Stimulated activated naive CD8-positive, alpha-beta T cell treated with anti-CD3 and anti-CD28 coated beads, Interleukin-15, amount 100 ng/mL, for 72 hours (primary cell): ENCODE measurements around the gene RICTOR.
A peak's percentile ranks its signal among the peaks of the same experiment; 100 is the strongest.

Experiments used
- ATAC-seq: fragments of 150-1000 bp; cut with Tn5 transposase; 2 replicates; pipeline ENCODE4 v1.10.0; 2021; ENCODE audit warnings: mild to moderate bottlenecking, moderate library complexity
- DNase-seq, 2 donors: peaks; one replicate each; pipeline ENCODE4 v3.0.0; 2021 to 2022
- H3K27ac Mint-ChIP-seq, 2 donors: one replicate each; pipeline ENCODE4 v1.8.0; 2022; ENCODE audit warnings: mild to moderate bottlenecking in 2 of 2, mixed read lengths in 2 of 2, moderate library complexity in 2 of 2
- H3K27me3 Mint-ChIP-seq: one replicate; pipeline ENCODE4 v1.8.0; 2022; ENCODE audit warnings: mixed read lengths
- H3K4me1 Mint-ChIP-seq: one replicate; pipeline ENCODE4 v1.8.0; 2022; ENCODE audit warnings: mild to moderate bottlenecking, mixed read lengths
- H3K4me3 Mint-ChIP-seq, 2 donors: one replicate each; pipeline ENCODE4 v1.8.0; 2022; ENCODE audit warnings: mild to moderate bottlenecking in 2 of 2, mixed read lengths in 2 of 2, moderate library complexity in 1 of 2
- H3K9me3 Mint-ChIP-seq, 2 donors: one replicate each; pipeline ENCODE4 v1.8.0; 2022; ENCODE audit warnings: mixed read lengths in 2 of 2

RICTOR gene

DNA sequence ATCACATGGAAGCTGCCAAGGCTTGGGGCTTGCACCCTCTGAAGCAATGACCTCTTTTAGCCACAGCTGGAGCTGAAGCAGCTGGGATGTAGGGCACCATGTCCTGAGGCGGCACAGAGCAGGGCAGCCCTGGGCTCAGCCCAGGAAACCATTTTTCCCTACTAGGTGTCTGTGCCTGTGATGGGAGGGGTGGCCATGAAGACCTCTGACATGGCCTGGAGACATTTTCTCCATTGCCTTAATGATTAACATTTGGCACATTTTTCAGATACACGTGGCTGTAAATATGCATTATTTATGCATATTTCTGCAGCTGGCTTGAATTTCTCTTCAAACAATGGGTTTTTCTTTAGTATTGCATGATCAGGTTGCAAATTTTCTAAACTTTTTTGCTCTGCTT is 146.7 kb downstream of the RICTOR start:
- H3K4me3 Mint-ChIP-seq, result no peak overlapping the region
- no peak for DNase-seq
- peaks cover 27% of the 10 kb centered on the region for H3K27me3 Mint-ChIP-seq
- no peaks in the 10 kb centered on the region for H3K4me1 Mint-ChIP-seq
- ATAC-seq, result no peak
- H3K9me3 Mint-ChIP-seq, result no peaks in the 10 kb centered on the region
- no peak overlapping the region for H3K27ac Mint-ChIP-seq

DNA sequence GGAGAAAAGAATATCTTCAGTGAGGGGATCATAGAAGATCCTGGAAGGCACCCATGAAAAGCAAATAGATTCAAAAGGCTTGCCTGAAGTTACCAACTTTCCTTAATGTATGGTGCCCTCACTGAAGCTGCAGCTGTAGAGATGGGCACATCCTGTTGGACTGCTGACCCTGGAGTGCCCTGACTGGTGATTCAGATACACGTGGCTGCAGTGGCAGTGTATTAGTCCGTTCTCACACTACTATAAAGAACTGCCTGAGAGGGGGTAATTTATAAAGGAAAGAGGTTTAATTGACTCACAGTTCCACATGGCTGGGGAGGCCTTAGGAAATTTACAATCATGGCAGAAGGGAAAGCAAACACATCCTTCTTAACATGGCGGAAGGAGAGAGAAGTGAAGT is 148.1 kb downstream of the RICTOR start:
- DNase-seq (no peak), ATAC-seq (no peak)
- peaks cover 33% of the 10 kb centered on the region for H3K27me3 Mint-ChIP-seq
- H3K27ac Mint-ChIP-seq, result no peak overlapping the region
- no peaks in the 10 kb centered on the region for H3K9me3 Mint-ChIP-seq
- no peaks in the 10 kb centered on the region for H3K4me1 Mint-ChIP-seq
- no peak overlapping the region for H3K4me3 Mint-ChIP-seq

DNA sequence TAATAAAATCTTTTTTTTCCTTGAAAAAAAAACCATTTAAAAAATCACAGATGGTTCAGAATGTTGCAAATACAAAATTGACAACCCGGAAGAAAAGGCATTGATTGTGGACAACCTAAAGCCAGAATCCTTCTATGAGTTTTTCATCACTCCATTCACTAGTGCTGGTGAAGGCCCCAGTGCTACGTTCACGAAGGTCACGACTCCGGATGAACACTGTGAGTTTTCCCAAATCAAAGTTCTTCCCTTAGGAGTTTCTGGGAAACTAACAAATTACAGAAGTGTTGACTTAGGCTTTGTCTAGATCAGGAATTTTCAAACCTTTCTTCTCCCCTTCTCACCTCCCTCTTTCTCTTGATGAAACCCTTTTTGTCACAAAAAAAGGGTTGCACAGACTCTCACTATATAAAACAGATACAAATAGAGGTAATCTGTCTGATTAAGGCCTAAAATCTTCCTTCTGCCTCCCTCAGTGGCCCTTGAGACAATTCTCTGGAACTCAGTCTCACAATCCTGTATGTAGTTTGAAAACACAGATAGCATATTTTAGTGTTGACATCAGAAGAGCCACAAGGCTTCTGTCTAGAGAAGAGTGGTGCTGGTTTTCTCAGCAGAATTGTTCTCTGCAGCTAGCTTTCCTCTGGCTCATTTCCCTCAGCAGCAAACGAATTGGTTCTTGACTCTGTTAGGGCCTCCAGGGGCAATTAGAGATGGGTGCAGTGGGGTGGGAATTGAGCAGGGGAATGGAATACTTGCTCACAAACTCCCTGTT is 148.9 kb downstream of the RICTOR start:
- no peak overlapping the region for H3K27ac Mint-ChIP-seq
- no peak overlapping the region for H3K4me3 Mint-ChIP-seq
- no peaks in the 10 kb centered on the region for H3K4me1 Mint-ChIP-seq
- H3K9me3 Mint-ChIP-seq, result no peaks in the 10 kb centered on the region
- DNase-seq (no peak), ATAC-seq (no peak)
- peaks cover 33% of the 10 kb centered on the region for H3K27me3 Mint-ChIP-seq

DNA sequence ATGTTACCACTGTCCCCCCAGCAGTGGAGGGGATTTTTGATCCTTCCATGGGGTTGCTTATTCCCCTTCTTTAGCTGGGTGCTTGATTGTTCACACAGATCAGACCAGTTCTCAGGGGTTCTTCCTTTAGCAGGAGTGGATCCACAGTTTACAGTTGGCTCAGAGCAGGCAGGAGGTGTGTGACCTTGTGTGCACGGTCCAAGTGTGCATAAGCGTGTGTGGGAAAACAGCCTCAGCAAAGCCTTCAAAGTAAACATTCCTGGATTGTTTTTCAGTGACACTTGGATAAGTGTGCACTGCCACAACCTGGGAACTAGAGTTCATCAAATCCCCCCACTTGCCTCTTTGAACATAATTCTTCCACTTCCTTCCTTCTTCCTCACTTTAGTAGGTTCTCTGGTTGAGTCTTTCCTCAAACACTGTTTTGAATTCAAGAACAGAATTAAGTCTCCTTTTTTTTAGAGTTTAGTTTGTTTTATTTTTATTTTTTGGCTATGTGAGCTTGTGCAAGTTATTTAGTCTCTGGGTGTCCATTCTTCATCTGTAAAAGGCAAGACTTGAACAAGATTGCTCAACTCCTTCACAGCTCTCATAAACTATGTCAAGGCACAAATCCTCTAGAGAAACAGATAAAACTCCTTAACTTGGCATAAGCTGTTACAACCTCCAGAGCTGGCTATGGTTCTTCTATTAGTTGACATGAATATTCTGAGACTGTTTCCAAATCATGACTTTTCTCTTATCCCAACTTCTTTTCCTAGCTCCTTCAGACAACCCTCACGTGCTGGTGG is 150.3 kb downstream of the RICTOR start:
- no peak for DNase-seq
- H3K27ac Mint-ChIP-seq, result no peak overlapping the region
- no peak overlapping the region for H3K4me3 Mint-ChIP-seq
- H3K9me3 Mint-ChIP-seq, result no peaks in the 10 kb centered on the region
- H3K27me3 Mint-ChIP-seq, result peaks cover 33% of the 10 kb centered on the region
- no peak for ATAC-seq
- H3K4me1 Mint-ChIP-seq, result no peaks in the 10 kb centered on the region

DNA sequence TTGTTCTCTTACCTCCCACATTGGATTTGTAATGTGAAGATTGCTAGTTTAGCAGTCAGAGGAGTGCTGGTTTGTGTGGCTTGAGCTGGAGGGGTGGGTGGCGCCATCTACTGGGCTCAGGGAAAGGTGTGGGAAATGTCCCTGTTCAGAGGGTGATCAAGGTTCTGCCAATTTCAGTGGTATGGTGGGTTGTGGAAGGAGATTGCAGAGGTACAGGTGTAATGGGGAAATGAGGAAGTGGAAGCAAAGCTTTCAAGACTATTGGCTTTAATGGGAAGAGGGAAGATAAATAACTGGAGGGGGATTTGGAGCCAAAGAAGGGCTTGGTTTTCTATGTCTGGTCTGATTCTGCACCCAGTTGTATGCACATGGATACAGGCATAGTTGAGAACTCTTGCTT is 152.0 kb downstream of the RICTOR start:
- H3K4me1 Mint-ChIP-seq, result no peaks in the 10 kb centered on the region
- peaks cover 28% of the 10 kb centered on the region for H3K27me3 Mint-ChIP-seq
- peak; percentile 35 to 48 for DNase-seq
- no peak overlapping the region for H3K27ac Mint-ChIP-seq
- no peaks in the 10 kb centered on the region for H3K9me3 Mint-ChIP-seq
- H3K4me3 Mint-ChIP-seq, result no peak overlapping the region
- ATAC-seq, result peak; percentile 86

DNA sequence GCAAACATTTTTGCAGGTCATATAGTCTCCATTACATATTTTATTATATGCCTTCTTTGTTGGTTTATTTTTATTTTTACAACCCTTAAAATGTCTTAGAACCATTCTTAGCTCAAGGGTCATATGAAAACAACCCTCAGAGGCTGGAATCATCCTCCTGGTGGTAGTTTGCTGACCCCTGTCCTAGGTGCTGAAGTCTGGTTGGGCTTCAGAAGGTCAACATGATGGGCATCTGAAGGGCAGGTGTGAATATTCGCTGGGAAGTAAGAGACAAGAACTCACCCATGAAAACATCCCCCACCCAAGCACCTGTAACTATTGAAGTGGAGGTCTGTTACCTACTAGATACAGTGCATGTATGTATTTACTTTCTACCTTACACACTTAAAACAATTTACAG is 153.0 kb downstream of the RICTOR start:
- H3K4me3 Mint-ChIP-seq, result no peak overlapping the region
- H3K27me3 Mint-ChIP-seq, result peaks cover 33% of the 10 kb centered on the region
- H3K27ac Mint-ChIP-seq, result no peak overlapping the region

DNA sequence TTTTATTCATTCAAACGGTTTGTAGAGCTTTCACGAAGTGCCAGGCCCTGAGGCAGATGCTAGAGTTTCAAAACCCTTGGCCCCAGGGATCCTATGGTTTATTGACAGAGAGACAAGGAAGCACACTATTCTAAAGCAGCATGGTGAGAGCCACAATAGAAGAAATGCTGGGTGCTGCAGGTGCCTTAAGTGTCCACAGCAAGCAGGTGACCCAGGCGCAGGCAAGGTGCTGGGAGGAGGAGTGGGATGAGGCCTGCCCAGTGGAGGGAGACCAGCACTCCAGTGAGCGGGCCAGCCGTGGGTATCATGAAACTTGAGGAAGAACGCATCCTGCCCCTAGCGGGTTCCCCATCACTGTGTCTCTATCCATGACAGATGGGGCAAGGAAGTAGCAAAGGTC is 157.4 kb downstream of the RICTOR start:
- no peak for DNase-seq
- Mint-ChIP-seq H3K4me1 (no peaks in the 10 kb centered on the region), H3K4me3 (no peak overlapping the region), H3K27me3 (peaks cover 22% of the 10 kb centered on the region), H3K27ac (no peak overlapping the region), H3K9me3 (no peaks in the 10 kb centered on the region)
- ATAC-seq, result no peak

More for the DNA sequence above, 153.0 kb downstream of the RICTOR start:
- Mint-ChIP-seq H3K4me1 (no peaks in the 10 kb centered on the region), H3K9me3 (no peaks in the 10 kb centered on the region)
- ATAC-seq (no peak), DNase-seq (no peak)

DNA sequence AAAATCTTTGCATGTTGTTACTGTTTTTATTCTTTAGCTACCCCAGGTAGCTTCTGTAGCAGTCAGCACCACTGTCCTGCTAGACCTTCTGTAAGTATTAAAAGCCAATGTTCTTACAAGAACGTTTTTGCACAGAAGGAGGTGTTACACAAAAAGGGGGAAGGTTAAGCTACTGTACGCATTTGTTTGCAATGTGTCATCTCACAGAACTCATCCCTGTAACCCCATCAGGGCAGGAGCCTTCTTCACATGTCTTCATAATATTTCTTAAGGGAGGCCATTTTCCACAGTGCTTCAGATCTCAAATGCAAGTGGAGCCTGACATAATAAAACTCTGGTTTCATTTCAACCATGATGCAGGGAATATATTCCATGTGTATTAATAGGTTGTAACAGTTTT is 160.5 kb downstream of the RICTOR start:
- H3K27ac Mint-ChIP-seq, result no peak overlapping the region
- DNase-seq, result no peak
- H3K27me3 Mint-ChIP-seq, result peaks cover 46% of the 10 kb centered on the region
- peaks cover 3 to 17% of the 10 kb centered on the region in 2 donors for H3K9me3 Mint-ChIP-seq
- no peak for ATAC-seq
- no peak overlapping the region for H3K4me3 Mint-ChIP-seq
- no peaks in the 10 kb centered on the region for H3K4me1 Mint-ChIP-seq

DNA sequence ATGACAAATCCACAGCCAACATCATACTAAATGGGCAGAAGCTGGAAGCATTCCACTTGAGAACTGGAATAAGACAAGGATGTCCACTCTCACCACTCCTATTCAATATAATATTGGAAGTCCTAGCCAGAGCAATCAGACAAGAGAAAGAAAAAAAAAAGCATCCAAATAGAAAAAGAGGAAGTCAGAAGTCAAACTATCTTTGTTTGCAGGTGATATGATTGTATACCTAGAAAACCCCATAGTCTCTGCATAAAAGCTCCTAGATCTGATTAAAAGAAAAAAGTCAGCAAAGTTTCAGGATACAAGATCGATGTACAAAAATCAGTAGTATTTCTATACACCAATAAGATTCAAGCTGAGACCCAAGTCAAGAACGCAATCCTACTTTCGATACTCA is 162.3 kb downstream of the RICTOR start:
- Mint-ChIP-seq H3K4me1 (no peaks in the 10 kb centered on the region), H3K9me3 (peaks cover 5 to 25% of the 10 kb centered on the region in 2 donors), H3K27me3 (peaks cover 55% of the 10 kb centered on the region), H3K4me3 (no peak overlapping the region), H3K27ac (no peak overlapping the region)
- DNase-seq (no peak), ATAC-seq (no peak)

DNA sequence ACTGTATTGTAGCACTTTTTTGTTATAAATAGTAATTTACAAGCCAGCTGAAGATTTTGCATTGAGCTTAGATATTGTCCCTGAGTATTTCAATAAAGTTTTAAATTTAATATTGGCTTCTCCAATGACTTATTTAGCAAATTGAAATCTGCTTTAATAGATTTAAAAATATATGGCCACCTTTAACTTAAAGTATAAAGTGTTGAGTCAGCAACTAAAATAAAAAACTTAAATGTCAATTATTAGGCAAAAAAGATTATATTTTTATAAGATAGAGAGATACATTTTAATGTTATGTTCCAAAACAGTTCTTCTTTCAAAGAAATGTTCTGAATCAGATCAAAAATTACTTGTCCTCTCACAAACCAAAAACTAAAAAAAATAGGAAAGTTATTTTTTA is 167.7 kb downstream of the RICTOR start:
- Mint-ChIP-seq H3K9me3 (peaks cover 10 to 33% of the 10 kb centered on the region in 2 donors), H3K27me3 (peaks cover 50% of the 10 kb centered on the region)
- ATAC-seq, result no peak

DNA sequence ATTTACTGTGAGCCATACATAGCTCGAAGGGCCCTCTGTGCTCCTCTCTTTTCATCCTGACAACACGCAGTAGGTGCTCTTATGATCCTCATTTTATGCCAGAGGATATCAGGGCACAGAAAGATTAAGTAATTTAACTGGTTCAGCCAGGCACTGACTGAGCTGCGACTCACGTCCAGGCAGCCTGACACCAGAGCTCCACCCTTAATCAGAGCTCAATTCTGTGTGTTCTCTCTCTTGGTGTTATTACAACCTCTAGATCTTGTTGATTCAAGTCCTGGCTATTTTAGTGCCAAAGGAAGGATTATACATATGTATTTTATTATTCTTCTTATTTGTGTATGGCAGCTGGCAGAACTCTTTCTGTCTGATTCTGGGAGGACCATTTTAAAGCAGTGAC is 168.7 kb downstream of the RICTOR start:
- ATAC-seq, result no peak

More for the DNA sequence above, 167.7 kb downstream of the RICTOR start:
- no peaks in the 10 kb centered on the region for H3K4me1 Mint-ChIP-seq
- H3K4me3 Mint-ChIP-seq, result no peak overlapping the region
- DNase-seq, result no peak
- H3K27ac Mint-ChIP-seq, result no peak overlapping the region

DNA sequence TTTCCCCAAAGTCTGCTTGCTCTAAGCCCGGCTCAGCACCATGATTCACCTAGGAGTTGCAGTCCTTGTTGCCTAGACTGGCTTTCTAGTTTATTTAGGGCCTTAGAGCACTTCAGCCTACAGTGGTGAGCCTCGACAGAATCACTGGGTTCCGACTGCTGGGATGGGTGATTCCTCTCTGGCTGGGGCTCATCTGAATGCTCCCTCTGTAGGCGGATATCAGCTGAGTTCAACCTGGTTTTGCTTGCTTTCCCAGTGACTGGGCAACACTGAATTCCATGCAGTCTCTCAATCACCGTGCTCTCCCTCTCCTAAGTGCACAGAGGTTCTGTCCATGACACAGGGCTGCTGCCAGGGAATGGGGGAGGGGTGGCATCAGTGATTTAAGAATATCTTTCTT is 174.3 kb downstream of the RICTOR start:
- Mint-ChIP-seq H3K27ac (no peak overlapping the region), H3K9me3 (peaks cover 10 to 42% of the 10 kb centered on the region in 2 donors), H3K4me3 (no peak overlapping the region), H3K27me3 (peaks cover 26% of the 10 kb centered on the region), H3K4me1 (no peaks in the 10 kb centered on the region)
- DNase-seq (no peak), ATAC-seq (no peak)

More for the DNA sequence above, 168.7 kb downstream of the RICTOR start:
- Mint-ChIP-seq H3K4me1 (no peaks in the 10 kb centered on the region), H3K4me3 (no peak overlapping the region), H3K9me3 (peaks cover 10 to 28% of the 10 kb centered on the region in 2 donors), H3K27me3 (peaks cover 40% of the 10 kb centered on the region), H3K27ac (no peak overlapping the region)
- no peak for DNase-seq

DNA sequence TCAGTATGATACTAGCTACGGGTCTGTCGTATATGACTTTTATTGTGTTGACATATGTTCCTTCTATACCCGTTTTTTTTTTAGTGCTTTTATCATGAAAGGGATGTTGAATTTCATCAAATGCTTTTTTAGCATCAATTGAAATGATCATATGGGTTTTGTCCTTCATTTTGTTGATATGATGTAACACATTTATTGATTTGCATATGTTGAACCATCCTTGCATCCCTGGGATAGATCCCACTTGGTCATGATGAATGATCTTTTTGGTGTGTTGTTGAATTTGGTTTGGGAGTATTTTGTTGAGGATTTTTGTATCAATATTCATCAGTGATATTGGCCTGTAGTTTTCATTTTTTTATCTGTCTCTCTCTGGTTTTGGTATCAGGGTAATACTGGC is 177.4 kb downstream of the RICTOR start:
- peaks cover 5 to 58% of the 10 kb centered on the region in 2 donors for H3K9me3 Mint-ChIP-seq
- DNase-seq (no peak), ATAC-seq (no peak)
- no peak overlapping the region for H3K27ac Mint-ChIP-seq
- H3K27me3 Mint-ChIP-seq, result peaks cover 16% of the 10 kb centered on the region
- H3K4me3 Mint-ChIP-seq, result no peak overlapping the region
- H3K4me1 Mint-ChIP-seq, result no peaks in the 10 kb centered on the region

DNA sequence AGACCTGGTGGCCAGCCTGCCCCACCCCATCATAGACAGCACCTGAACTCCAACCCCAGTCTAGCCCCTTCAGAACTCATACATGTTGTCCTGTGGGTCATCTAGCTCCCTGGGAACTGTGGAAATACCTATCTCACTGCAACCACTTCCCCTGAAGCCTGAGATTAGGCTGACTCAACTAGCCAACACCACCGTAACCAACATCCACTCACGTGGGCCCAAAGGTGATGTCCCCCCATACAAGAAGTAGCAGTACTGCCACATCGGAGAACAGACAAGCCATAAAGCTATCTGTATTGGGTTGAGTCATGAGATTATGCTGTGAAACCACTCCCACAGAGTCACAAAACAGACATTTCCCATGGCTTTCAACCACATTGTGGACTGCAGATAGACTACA is 181.8 kb downstream of the RICTOR start:
- H3K27ac Mint-ChIP-seq, result no peak overlapping the region
- H3K27me3 Mint-ChIP-seq, result peaks cover 35% of the 10 kb centered on the region
- peaks cover 5 to 32% of the 10 kb centered on the region in 2 donors for H3K9me3 Mint-ChIP-seq
- ATAC-seq (peak; percentile 58), DNase-seq (no peak)
- no peak overlapping the region for H3K4me3 Mint-ChIP-seq
- H3K4me1 Mint-ChIP-seq, result no peaks in the 10 kb centered on the region

DNA sequence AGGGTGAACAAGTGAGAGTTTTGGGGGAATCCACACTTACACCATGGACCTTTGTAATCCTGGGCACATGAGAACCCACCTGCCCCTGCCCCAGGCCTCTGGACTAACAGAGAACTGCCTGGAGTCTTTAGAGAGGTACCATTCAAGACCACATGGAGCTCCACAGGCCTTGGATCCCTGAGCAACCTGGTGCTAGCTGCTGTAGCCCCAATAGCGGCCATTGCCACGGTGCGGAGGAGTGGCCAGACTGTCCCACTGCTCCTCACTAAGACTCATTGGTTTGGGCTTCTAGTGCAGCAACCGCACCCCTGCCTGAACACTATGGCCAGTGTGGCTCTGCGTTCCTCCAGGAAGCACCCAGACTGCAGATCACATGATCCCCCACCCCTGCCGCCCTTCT is 182.6 kb downstream of the RICTOR start:
- no peak overlapping the region for H3K4me3 Mint-ChIP-seq
- H3K4me1 Mint-ChIP-seq, result no peaks in the 10 kb centered on the region
- ATAC-seq (no peak), DNase-seq (no peak)
- H3K9me3 Mint-ChIP-seq, result peaks cover 0 to 25% of the 10 kb centered on the region in 2 donors
- H3K27ac Mint-ChIP-seq, result no peak overlapping the region
- peaks cover 35% of the 10 kb centered on the region for H3K27me3 Mint-ChIP-seq

DNA sequence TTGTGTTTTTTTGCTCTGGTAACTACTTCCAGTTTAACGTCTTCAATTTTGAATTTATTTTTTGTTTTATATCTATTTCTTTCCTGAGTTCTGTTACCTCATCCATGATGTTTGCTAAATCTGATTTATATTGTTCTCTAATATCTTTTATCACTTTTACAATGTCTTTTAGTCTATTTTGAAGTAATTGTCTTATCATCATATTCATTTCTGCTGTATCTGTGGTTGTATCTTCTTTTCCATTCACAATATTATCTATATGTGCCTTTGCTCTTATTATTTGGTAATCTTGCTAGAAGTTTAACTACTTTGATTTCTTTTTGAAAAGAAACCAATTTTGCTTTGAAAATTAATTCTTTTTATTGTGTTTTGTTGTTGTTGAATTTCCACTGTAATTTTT is 184.8 kb downstream of the RICTOR start:
- H3K4me3 Mint-ChIP-seq, result no peak overlapping the region
- no peak for DNase-seq

More for the DNA sequence above, 184.8 kb downstream of the RICTOR start:
- Mint-ChIP-seq H3K9me3 (peaks cover 0 to 23% of the 10 kb centered on the region in 2 donors), H3K27me3 (peaks cover 27% of the 10 kb centered on the region), H3K4me1 (no peaks in the 10 kb centered on the region), H3K27ac (no peak overlapping the region)
- no peak for ATAC-seq
